DMS 273 (cell line): ENCODE data around the gene TRIM32.

Source experiments
- DNase-seq: peaks from one replicate; lab custom pipeline; 2025; ENCODE audit not compliant: unreplicated experiment; lab: John Stamatoyannopoulos, UW

The TRIM32 gene

DNA sequence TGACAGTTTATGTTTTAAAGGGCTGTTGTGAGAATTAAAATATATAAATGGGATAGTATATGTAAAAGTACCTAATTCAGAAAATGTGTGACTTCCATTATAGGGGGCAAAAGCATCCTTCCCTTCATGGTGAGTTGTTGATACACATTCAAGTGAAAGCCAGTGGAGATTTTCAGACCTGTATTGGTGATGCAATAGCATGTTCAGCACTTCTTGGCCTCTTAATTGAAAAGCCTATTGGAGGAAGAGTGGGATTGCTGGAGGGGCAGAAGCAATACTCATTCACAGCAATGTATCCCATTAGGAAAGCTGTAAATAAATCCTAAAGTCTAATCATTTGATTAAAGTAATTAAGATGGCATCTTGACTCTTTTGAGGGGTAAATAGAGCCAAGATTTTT, 17.4 kb downstream of the TRIM32 start:
- no peak for DNase-seq

DNA sequence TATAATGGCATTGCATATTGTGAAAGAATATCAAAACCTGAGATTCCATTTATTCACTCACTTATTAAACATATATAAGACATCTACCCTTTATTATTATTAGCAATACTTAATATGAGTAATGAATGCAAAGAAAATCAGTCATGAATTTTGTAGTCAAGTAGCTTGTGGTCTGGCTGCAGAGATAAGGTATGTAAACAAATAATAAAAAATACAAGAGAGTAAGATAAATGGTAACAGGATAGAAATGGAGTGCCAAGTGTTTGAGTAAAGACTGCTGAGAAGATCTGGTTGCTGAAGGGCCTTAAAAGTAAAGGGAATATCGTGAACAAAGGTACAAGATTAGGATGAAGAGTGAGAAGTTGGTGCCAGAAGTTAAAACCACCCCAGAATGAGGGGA, 18.4 kb downstream of the TRIM32 start:
- no peak for DNase-seq

DNA sequence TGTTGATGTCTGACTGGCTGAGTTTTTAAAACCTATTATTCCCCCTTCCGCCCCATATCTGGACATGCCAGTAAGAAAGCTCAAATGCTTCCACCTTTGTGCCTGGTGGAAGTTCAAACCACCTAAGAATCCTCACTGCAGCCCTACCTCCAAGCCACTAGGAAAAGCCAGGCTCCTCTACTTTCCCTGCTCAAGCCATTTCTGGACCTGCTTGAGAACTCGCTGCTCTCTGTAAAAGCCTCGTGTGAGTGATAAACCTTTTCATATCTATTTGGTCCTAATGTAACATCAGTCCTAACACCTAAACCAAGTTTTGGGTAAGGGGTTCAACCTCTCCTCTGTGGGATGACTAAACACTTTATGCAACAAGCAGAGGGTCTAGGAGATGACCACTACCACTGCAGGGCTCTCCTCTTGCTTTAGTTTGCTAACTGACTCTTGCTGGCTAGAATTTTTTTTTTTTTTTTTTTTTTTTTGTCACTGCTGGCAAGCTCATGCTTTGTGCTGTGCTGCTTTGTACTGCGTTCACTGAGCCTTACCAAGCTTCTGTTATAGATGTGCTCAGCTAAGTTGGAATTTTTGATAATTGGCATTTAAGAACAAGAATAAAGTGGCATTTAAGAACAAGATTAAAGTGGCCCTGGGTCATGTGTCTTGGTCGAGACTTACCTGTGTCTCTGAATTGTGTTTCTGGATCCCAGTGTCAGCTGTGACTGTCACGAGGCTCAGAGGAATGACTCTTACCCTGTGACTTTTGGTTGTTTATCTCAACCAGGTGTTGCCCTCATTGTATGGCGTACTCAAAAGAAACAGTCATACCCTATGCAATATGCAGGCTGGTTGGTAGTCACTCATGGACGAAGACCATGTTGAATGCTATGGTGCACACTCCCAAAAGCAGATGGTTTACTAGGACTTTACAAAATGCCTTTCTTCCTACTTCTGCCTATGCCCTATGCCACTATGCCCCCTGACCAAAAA, 19.5 kb downstream of the TRIM32 start:
- DNase-seq = no peak

DNA sequence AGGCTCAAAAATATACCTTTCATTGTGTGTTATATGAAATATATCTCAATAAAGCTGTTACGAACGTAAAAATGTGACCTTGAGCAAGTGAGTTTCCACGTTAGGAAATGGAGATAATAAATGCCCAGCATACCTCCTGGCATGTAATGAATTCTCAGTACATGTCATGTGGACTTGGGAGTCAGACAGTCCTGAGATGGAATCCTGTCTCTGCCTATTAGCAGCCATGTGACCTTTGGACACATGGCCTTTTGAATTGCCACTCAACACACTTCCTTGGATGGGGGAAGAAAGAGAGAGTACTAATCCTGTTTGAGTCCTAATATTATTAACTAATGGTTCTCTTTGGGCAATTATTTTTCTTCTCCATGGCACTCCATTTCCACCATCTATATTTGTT, 25.7 kb downstream of the TRIM32 start:
- no peak for DNase-seq

DNA sequence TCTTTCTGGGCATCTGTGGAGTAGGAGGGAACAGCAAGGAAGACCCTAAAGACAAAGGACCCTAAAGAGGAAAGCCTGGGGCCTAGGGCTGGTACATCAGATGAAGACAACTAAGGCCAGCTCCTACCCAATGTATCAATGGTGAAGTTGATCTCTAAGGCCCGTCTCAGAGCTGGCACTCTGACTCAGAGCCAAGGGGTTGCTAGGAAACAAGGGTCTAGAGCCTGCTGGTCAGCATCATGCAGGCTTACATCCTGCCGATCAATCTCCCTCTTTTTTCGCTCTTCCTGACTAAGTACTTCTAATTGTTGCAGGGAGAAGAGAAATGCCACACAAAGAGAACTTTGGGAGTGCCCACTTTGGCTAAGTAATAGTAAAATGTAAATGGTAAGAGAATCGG, 26.2 kb downstream of the TRIM32 start:
- DNase-seq = peak; percentile 2

DNA sequence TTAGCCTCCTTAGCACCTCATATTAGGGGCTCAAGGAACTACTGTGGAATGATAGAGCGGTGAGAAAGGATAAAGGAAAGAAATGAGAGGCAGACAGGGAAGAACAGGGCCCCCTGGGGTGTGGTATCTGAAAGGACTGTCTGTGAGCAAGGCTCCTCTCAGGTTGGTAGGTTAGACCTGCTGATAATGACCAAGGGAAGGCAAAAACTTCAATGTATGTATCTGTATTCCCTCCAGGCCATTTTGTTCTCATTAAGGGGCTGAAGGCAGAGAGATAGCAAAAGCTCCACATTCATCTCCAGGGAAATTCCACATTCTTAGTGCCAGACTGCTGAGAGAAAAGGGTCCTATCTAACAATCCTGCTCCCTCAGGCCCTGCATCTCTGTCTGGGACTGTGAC, 28.6 kb downstream of the TRIM32 start:
- no peak for DNase-seq

DNA sequence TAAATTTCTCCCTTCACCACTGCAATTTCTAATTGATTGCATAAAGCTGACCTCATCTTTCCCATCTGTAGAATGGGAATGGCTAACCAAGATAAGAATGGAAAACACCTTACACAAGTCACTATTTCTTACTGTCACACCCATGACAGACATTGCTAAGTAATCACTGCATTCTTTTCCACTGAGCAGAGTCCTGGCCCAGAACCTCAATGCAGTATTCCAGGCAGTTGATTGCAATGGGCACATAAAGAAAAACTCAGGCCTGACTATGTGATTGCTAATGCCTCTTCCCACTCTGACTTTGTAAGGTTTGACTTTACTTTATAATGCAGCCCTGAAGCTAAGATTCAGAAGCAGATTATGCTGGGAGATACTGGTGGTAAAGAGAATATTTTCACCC, 29.3 kb downstream of the TRIM32 start:
- DNase-seq = no peak

DNA sequence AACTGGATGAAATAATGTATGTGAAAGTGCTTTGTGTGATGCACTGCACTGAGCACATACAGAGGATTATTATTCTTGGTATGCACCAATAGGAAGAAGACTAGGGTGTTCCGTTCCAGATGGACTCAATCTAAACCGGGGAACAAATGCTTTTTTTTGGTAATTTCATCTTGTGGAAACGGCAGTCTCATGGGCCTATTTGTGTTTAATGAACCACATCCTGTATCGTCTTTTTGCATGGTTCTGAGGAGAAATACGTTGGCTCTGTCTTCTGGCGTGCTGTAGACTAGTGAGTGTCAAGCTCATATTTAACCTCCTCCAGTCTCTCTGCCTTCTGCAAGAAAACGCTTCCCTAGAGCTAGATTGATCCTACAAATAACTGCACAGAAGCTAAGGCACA, 30.0 kb downstream of the TRIM32 start:
- no peak for DNase-seq

DNA sequence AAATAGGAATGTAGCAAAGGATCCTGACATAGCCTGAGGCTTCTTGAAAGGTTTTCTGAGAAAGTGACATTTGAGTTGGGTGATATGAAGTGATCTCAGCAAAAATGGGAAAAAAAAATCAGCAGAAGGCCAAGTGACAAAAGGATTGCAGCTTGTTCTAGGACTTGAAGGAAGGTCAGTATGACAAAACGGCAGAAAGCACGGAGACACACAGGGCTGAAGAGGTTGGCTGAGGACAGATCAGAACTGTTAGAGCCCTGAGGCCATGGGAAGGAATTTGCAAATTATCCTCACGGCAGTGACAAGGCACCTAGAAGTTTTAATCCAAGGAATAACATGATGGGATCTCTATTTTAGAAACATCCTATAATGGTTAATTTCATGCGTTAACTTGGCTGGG, 31.0 kb downstream of the TRIM32 start:
- DNase-seq = no peak

DNA sequence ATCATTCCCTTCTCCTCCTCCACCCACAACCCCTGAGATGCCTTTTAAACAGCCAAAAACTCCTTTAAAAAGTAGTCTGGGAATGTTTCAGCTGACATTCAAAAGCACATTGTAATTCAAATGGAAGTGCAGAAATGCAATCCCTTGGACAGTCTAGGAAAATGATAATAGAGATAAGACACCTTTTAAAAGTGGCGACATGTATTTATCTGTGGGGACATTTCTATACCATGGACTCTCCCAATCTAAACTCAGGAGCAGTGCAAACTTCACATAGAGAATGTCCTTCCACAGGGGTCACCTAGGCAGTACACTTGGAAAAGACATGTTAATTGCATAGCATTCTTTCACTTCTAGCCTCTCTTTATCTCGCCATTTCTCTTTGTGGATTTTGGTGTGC, 33.0 kb downstream of the TRIM32 start:
- DNase-seq = no peak

DNA sequence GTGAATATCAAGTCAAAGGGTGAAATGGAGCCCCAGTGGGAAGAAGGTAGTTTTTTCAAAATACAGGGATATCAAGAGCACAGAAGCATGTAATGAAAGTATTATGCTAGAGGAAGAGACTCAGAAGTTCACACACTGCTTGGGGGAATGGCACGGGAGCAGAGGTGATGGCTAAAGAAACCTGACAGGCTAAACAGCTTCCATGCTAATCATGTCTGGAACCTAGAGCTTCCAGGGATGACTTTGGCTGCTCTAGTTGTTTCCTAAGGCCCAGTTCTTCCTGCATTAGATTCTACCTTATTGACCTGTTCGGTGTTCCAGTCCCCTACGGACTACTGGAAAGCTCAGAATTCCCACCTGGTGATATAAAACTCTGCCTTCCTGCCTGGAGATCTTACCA, 34.3 kb downstream of the TRIM32 start:
- DNase-seq = no peak

DNA sequence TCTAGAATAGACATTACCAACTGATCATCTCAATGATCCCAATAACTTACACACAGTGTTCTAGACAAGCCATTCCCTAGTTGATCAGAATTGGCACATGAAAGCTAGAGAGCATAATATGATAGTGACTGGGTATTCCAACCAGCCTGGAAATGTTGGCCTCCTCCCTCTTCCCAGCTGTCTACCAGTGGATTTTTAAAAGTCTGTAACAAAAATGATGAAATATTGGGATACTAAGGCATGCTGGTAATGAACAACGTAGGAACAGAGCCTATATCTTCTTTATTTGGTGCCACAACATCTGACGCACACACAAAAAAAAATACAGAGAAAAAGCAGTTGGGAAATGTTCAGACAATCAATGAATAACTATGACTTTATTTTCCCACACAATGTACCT, 34.8 kb downstream of the TRIM32 start:
- no peak for DNase-seq

DNA sequence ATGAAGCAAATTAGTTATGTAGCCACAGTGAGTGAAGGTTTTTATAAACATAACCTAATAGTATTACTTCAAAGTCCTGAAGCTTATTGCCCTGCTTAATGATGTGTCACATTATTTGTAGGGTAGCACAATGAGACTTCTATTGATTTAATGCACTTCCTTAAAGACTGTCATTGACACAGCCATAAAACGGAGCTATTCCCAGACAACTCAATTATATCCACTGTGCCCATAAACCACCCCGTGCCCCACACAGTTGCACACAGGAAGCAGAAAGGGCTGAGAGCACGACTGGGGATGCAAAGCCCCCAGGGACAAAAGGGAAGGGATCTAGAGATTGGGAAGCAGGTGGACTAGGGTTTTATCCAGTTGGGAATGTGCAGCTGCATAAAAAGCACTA, 37.0 kb downstream of the TRIM32 start:
- DNase-seq = no peak

DNA sequence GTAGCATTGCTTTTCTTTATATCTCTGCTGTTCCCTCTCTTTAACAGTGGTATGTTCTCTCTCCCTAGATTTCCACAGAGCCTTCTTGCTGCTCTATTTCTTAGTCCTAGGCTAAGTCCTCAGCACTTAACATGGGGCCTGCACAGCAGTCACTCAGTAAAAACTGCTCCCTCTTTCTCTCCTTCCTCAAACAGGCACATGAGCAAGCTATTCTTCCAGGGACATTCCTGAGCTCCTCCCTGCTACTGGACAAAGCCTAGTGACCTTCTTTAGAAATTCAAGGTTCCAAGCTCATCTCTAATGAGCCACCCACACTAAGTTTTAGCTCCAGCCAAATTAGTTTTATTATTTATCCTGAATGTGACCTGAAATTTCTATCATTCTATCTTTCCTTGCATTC, 39.5 kb downstream of the TRIM32 start:
- no peak for DNase-seq

DNA sequence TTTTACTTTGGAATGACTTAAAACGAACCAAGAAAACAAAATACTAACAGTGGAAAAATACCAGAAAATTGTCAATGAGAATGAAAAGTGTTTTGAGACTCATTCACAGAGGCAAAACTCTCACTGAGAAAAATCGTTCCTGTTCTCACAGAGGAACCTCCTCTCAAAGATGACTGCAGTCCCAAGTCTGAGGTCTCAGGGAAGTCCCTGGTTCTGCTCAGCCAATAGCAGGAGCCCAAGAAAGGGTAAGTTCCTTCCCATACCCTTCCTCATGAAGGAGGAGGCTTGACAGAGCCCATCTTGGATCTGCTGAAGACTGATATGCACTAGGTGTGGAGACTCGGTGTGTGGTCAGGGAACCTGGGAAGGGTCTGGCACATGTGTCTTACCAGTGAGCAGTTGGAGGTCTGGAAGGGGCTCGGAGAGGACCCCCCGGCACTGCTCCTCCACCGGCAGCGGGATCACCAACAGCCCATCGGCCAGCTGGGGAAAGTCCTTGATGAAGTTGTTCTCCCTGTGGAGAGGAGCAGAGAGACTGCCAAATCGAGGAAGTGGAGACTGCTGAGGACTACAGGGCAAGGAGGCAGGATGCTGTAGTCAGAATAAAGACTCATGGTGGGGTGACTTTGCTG, 46.0 kb downstream of the TRIM32 start:
- DNase-seq = no peak

DNA sequence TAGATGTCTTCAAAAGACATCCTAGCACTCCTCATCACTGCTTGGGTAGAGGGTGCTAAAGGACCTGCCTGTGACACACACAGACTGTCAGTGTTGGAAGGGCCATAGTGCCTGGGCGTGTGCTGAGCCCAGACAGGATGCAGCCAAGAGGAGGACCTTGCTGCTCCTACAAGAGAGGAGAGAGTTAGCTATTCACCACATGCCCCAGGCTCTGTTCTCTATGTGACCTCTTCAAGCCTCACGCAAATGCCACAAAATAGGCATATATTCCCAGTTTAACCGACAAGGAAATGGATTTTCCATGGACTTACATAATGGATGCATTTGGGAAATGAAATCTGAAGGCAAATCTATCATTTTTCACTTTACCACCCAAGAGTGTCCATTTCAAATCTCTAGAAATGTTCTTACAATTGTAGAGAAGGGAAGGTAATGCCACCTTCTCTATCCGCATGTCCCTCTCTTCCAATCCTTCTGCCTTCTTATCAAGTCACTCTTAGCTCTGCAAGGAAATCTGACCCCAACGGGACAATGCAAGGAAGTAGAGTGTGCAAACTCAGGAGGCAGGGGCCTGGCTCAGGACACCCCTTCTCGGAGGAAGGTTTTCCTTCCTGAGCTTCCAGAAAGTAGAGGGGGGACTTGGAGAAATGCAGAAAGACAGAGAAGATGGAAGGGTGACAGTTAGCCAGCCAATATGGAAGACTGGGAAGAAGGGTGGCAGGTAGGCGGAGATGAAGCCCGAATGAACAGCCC, 49.5 kb downstream of the TRIM32 start:
- DNase-seq = peak; percentile 27

DNA sequence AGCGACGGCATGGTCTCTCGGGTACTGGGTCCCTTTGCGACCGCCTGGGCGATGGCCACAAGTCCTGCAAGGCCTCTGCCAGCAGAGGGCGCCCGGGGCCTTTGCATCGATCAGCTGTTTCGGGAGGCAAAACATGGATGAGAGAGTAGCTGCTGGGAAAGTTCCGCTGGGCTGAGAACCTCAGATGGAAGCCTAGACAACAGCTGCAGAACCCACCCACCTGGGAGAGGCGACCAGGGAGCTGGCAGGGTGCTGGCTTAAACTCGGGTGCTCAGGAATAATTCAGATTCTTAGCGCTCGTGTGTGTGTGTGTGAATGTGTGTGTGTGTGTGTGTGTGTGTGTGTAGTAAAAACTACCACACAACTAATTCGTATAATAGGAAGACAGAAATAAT, 50.0 kb downstream of the TRIM32 start:
- peak; percentile 94 for DNase-seq

DNA sequence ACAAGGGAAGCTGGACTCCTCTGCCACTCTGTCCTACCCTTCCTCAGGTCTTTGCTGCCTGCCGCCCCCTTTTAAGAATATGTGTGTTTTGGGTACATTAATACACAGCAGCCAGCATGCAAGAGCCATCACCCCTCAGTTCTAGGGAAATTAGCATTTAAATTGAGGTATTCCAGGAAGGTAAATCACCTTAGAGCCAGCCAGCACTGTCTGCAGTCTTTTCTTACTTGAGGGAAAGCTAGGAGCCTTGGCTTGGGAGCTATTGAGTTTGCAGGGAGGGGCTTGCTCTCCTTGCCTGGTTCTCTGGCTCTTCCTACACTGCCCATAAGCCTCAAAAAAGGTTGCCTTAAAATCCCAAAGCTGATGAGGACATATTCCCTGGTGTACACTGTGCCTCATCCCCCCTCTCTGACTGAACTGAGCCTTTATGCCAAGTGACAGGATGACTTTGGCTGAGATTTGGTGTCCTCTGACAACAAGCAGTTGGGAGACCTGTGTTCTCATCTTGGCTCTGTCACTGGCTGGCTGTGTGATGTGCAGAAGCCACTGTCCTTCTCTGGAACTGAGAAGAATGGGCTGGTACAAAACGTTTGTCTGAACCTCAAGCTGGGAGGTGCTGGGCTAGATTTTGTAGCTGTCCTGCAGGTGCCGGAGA, 54.1 kb downstream of the TRIM32 start:
- DNase-seq = no peak

DNA sequence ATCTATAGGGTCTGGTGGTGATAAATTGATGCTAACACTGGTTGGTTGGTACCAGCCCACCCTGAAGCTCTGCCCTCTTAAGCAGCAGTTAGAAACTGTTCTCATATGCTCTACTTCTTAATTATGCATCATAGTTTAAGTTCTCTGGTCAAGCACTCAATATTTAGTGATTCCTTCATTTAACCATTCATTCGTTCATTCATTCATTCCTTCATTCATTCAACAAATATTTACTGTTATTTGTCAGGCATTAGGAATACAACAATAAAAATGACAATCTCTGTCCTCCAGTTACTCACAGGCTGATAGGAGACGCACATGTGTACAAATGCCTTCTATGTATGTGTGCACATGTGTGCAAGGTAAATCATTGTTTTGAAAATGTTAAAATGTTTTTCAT, 54.6 kb downstream of the TRIM32 start:
- DNase-seq = no peak

DNA sequence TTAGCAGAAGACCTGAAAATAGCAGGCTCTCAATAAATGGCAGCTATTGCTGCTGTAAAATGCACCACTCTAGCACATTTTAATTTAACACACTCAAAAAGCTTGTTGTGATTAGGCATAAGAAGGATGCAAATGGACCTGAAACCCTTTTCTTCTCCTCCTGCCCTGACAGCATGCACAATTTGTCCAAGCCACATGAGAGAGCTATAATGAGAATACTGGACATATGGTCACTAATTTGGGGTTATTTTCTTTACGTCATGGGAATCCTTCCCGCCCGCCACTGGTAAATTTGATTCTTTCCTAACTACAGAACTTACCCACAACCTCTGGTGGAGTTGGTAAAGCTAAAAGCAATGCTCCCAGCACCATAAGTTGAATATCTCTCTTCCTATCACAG, 62.1 kb downstream of the TRIM32 start:
- DNase-seq = peak; percentile 29

DNA sequence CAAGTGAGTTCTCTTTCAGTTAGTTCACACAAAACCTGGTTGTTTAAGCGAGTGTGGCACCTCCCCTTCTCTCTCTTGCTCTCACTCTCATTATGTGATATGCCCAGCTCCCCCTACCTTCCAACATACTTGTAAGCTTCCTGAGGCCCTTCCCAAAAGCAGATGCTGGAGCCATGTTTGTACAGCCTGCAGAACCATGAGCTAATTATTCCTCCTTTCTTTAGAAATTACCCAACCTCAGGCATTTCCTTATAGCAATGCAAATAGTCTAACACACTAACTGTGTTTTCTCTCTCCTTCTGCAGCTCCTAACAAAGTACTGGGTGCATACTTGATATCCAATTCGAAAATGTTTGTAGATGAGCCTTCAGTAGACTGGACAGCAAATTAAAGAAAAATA, 62.7 kb downstream of the TRIM32 start:
- peak; percentile 6 for DNase-seq
